ENCODE measurements around the gene C1QTNF2. TPM values are rescaled to one million over a fixed set of nuclear protein-coding genes. Genes with fewer than 3 reads are reported as not detected.

C1QTNF2 gene
- total and polyA plus RNA-seq, 2 of the 8 experiments (the other 6 are each of a cell fraction or from before 2014, with no cell fraction given) = 1.0 to 2.0 TPM

- DNase-seq (ENCODE audit: low read depth in 1 of 2, low spot score in 2 of 2) (no peak), FAIRE-seq (no peak)
- H2AFZ ChIP-seq (ENCODE audit: low read length) = no peak overlapping the region
- no peak overlapping the region for H2BK120ac ChIP-seq (replicated peaks; ENCODE audit: low read depth, low read length)
- CTCF ChIA-PET (ENCODE audit: partially characterized antibody) = interaction anchor here (0.6 to 12.9 kb wide), 14 partner anchors 10 to 326 kb away, joined by 3 to 231 read pairs (median 6); partner anchors contain the start of gene C1QTNF2
- no peak overlapping the region for H2BK15ac ChIP-seq (ENCODE audit: low read length)
- H2BK20ac ChIP-seq (ENCODE audit: low read length) = no peak overlapping the region
- POLR2A ChIA-PET (ENCODE audit: partially characterized antibody) = interaction anchor here (1.5 kb wide), 1 partner anchor 11 kb away, joined by 4 read pairs; no protein-coding TSS in a partner anchor
- H4K91ac ChIP-seq (replicated peaks; ENCODE audit: insufficient read length, low read length) = no peak overlapping the region
- no peak overlapping the region for H2BK12ac ChIP-seq (ENCODE audit: low read depth, low read length)
- no peaks in the 10 kb centered on the region for H3K9me3 ChIP-seq (ENCODE audit: insufficient read depth in 2 of 2, low read depth in 1 of 2, low read length in 1 of 2)
- no peak overlapping the region for H3K27ac ChIP-seq (ENCODE audit: low read depth, low read length)
- no peak overlapping the region for H3K4me2 ChIP-seq (ENCODE audit: insufficient read depth in 1 of 2, low read depth in 2 of 2, low read length in 2 of 2)
- no peaks in the 10 kb centered on the region for H3K79me1 ChIP-seq (ENCODE audit: low read depth, low read length)
- no peak overlapping the region for H3K18ac ChIP-seq (ENCODE audit: extremely low read depth, low read length)
- H3K56ac ChIP-seq (replicated peaks; ENCODE audit: insufficient read length, low read depth, low read length) = no peak overlapping the region
- no peaks in the 10 kb centered on the region for H3K36me3 ChIP-seq (ENCODE audit: control insufficient read depth in 2 of 4, insufficient read depth in 4 of 4, low read length in 3 of 4)
- no peak overlapping the region for H3K4me3 ChIP-seq (ENCODE audit: extremely low read depth in 1 of 4, insufficient read depth in 2 of 4, low read depth in 3 of 4, low read length in 4 of 4)
- H3K14ac ChIP-seq (ENCODE audit: insufficient read length) = no peak overlapping the region
- H3K23ac ChIP-seq (ENCODE audit: insufficient read length) = no peak overlapping the region
- H3K4me1 ChIP-seq (replicated peaks in 1 of 4; ENCODE audit: control insufficient read depth in 3 of 4, insufficient read depth in 4 of 4, low read length in 3 of 4) = peaks cover 0 to 5% (median 4%) of the 10 kb centered on the region in 4 experiments; a peak in 5 of 7 replicates
- H4K8ac ChIP-seq (ENCODE audit: extremely low read depth, insufficient read depth, low read length) = no peak overlapping the region
- no peak overlapping the region for H3K4ac ChIP-seq (replicated peaks; ENCODE audit: insufficient read length, low read depth, low read length)
- H4K20me1 ChIP-seq (replicated peaks in 1 of 2; ENCODE audit: control insufficient read depth in 1 of 2, insufficient read depth in 2 of 2, low read length in 2 of 2) = no peaks in the 10 kb centered on the region
- no peaks in the 10 kb centered on the region for H3K79me2 ChIP-seq (ENCODE audit: control insufficient read depth in 1 of 2, insufficient read depth in 2 of 2, low read length in 2 of 2)
- H2AK5ac ChIP-seq (ENCODE audit: low read depth, low read length) = no peak overlapping the region
- H3K9ac ChIP-seq (replicated peaks in 1 of 4; ENCODE audit: extremely low read depth in 1 of 4, low read depth in 3 of 4, low read length in 3 of 4) = no peak overlapping the region
- H2BK5ac ChIP-seq (ENCODE audit: low read depth, low read length) = no peak overlapping the region
- H4K5ac ChIP-seq (ENCODE audit: insufficient read length, low read depth, low read length) = no peak overlapping the region
- no peaks in the 10 kb centered on the region for H3K27me3 ChIP-seq (replicated peaks in 1 of 4; ENCODE audit: control insufficient read depth in 3 of 4, extremely low read depth in 1 of 4, insufficient read depth in 3 of 4, low read length in 3 of 4)
- H3K23me2 ChIP-seq (ENCODE audit: low read depth, low read length) = no peaks in the 10 kb centered on the region
- WGBS, 2 experiments (ENCODE audit: extremely low coverage in 1 of 2, insufficient coverage in 1 of 2, insufficient read length in 1 of 2, insufficient replicate concordance in 2 of 2, low coverage in 1 of 2, low lambda C conversion rate in 2 of 2, missing lambda C conversion rate in 1 of 2) = 85% methylated on average over 11 of the region's 11 CpGs; no CpG with 5 or more reads in 1 of the 2 experiments
- TF ChIP-seq SRF (IDR thresholded peaks at IDR 0.05; ENCODE audit: low read depth, low read length) (no peak), RXRA (IDR thresholded peaks at IDR 0.05; ENCODE audit: insufficient read depth, low read depth, low read length) (no peak), CBX5 (IDR thresholded peaks at IDR 0.05; ENCODE audit: low read depth, low read length) (no peak), POLR2AphosphoS5 (IDR thresholded peaks at IDR 0.05; ENCODE audit: low read depth, low read length) (no peak), EGR1 (IDR thresholded peaks at IDR 0.05; ENCODE audit: borderline replicate concordance, low read depth, low read length) (no peak), YY1 (IDR thresholded peaks at IDR 0.05; ENCODE audit: low read depth, low read length) (no peak), CBX8 (IDR thresholded peaks at IDR 0.05; ENCODE audit: borderline replicate concordance, low read depth, low read length) (no peak), RBBP5 (IDR thresholded peaks at IDR 0.05; ENCODE audit: borderline replicate concordance, low read depth, low read length) (no peak), TAF7 (optimal IDR thresholded peaks at IDR 0.05; ENCODE audit: borderline replicate concordance, low read depth, low read length) (no peak)
- TF ChIP-seq, protein P1, sequence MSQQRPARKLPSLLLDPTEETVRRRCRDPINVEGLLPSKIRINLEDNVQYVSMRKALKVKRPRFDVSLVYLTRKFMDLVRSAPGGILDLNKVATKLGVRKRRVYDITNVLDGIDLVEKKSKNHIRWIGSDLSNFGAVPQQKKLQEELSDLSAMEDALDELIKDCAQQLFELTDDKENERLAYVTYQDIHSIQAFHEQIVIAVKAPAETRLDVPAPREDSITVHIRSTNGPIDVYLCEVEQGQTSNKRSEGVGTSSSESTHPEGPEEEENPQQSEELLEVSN (IDR thresholded peaks at IDR 0.05) = no peak
These were observed 22.3 kb downstream of the C1QTNF2 start for GRCh38 chr5:160348080-160348479.
